K562 (cell line): ENCODE data around the gene LENEP. TPM values are rescaled to one million over a fixed set of nuclear protein-coding genes. Genes with fewer than 3 reads are reported as not detected.

Experiments
- BRD9 ChIP-seq: fragments of 450-650 bp; IDR thresholded peaks from 2 replicates; pipeline ENCODE4 v1.6.1; 2018; ENCODE audit warnings: low read depth; ENCODE audit not compliant: partially characterized antibody
- CCNT2 ChIP-seq: IDR thresholded peaks from 2 replicates; pipeline ENCODE4 v1.6.1; 2011; ENCODE audit warnings: borderline replicate concordance, low read depth, mild to moderate bottlenecking, moderate library complexity, mixed read lengths, low read length; ENCODE audit not compliant: insufficient read length; ENCODE audit errors: extremely low read depth
- HNRNPUL1 ChIP-seq: fragments of 200-400 bp; formaldehyde crosslinking; IDR thresholded peaks from 2 replicates; pipeline ENCODE4 v1.6.1; 2017; ENCODE audit warnings: low read length
- NCOA1 ChIP-seq: fragments of 450-650 bp; IDR thresholded peaks from 2 replicates; pipeline ENCODE4 v1.6.1; 2016; ENCODE audit warnings: low read depth
- polyA plus RNA-seq, 8 experiments: library from polyadenylated mRNA; depleted of rRNA in 4 of 8; stranded (reverse) in 5 of 8; unstranded in 3 of 8; fragments of >200 nt; fragmentation: Nextera tagmentation in 2 of 8; fragmentation: Illumina TruSeq in 1 of 8; extraction: Ambion mirVana in 2 of 8; extraction: Trizol in 1 of 8; gene quantifications; 2 replicates each; pipeline versions ENCODE4 v1.2.1 to v1.2.3, GENCODE V29; 2011 to 2014; ENCODE audit warnings: inconsistent platforms in 1 of 8, missing spikeins in 1 of 8
- total RNA-seq, 7 experiments: library from RNA; depleted of rRNA in 6 of 7; stranded (reverse); fragments of >200 nt in 6 of 7; fragmentation: Illumina TruSeq in 2 of 7; extraction: Trizol in 2 of 7; gene quantifications; 2 replicates each; pipeline versions ENCODE4 v1.2.1 to v1.2.3, GENCODE V29; 2011 to 2021; ENCODE audit warnings: low replicate concordance in 1 of 7
- TF ChIP-seq, protein P1 (sequence below): fragments of 250-450 bp; sonication (Bioruptor Pico); IDR thresholded peaks from 2 replicates; pipeline ENCODE4 v1.5.1; 2021; ENCODE audit warnings: mild to moderate bottlenecking
- TF ChIP-seq, protein P2 (sequence below): sonication (generic); formaldehyde crosslinking; IDR thresholded peaks from 2 replicates; pipeline ENCODE4 v1.4.0; 2020; ENCODE audit warnings: mild to moderate bottlenecking, missing genetic modification reagents
- TF ChIP-seq, protein P3 (sequence below): sonication (generic); formaldehyde crosslinking; IDR thresholded peaks from 2 replicates; pipeline ENCODE4 v1.8.1; 2022; ENCODE audit warnings: missing genetic modification reagents
- TF ChIP-seq, protein P4 (sequence below): sonication (generic); formaldehyde crosslinking; IDR thresholded peaks from 2 replicates; pipeline ENCODE4 v1.8.1; 2023; ENCODE audit warnings: mild to moderate bottlenecking, missing genetic modification reagents, moderate library complexity

LENEP gene
- total and polyA plus RNA-seq, 9 of the 15 experiments (the other 6 are each of a cell fraction or from before 2014, with no cell fraction given): 0.23 to 0.87 (median 0.67) TPM; not detected in 5

DNA sequence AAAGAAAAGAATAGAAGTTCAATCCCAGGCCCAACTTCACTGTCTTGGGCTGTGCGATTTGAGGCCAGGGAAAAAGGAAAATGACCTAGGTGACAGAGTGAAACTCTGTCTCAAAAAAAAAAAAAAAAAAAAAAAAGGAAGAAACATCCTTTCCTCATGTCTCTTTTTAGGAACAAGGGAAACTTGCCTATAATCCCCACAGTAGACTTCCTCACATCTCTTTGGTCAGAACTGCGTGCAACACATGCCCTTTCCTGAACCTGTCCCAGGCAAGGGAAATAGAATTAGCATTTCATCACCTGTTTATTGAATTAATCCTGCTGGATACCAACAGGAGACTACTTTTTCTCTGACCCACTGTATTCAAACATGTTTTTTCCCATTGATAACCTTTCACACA, 42.5 kb downstream of the LENEP start (continued):
- TF ChIP-seq, protein P1, sequence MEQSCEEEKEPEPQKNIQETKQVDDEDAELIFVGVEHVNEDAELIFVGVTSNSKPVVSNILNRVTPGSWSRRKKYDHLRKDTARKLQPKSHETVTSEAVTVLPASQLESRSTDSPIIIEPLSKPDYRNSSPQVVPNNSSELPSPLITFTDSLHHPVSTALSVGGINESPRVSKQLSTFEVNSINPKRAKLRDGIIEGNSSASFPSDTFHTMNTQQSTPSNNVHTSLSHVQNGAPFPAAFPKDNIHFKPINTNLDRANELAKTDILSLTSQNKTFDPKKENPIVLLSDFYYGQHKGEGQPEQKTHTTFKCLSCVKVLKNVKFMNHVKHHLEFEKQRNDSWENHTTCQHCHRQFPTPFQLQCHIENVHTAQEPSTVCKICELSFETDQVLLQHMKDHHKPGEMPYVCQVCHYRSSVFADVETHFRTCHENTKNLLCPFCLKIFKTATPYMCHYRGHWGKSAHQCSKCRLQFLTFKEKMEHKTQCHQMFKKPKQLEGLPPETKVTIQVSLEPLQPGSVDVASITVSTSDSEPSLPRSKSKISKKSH (CRISPR knock-in tag): no peak
- TF ChIP-seq, protein P2, sequence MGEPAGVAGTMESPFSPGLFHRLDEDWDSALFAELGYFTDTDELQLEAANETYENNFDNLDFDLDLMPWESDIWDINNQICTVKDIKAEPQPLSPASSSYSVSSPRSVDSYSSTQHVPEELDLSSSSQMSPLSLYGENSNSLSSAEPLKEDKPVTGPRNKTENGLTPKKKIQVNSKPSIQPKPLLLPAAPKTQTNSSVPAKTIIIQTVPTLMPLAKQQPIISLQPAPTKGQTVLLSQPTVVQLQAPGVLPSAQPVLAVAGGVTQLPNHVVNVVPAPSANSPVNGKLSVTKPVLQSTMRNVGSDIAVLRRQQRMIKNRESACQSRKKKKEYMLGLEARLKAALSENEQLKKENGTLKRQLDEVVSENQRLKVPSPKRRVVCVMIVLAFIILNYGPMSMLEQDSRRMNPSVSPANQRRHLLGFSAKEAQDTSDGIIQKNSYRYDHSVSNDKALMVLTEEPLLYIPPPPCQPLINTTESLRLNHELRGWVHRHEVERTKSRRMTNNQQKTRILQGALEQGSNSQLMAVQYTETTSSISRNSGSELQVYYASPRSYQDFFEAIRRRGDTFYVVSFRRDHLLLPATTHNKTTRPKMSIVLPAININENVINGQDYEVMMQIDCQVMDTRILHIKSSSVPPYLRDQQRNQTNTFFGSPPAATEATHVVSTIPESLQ (CRISPR knock-in tag): no peak
- TF ChIP-seq HNRNPUL1 (no peak), CCNT2 (no peak), NCOA1 (no peak), BRD9 (no peak)
- TF ChIP-seq, protein P3, sequence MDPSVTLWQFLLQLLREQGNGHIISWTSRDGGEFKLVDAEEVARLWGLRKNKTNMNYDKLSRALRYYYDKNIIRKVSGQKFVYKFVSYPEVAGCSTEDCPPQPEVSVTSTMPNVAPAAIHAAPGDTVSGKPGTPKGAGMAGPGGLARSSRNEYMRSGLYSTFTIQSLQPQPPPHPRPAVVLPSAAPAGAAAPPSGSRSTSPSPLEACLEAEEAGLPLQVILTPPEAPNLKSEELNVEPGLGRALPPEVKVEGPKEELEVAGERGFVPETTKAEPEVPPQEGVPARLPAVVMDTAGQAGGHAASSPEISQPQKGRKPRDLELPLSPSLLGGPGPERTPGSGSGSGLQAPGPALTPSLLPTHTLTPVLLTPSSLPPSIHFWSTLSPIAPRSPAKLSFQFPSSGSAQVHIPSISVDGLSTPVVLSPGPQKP (CRISPR knock-in tag): no peak
- TF ChIP-seq, protein P4, sequence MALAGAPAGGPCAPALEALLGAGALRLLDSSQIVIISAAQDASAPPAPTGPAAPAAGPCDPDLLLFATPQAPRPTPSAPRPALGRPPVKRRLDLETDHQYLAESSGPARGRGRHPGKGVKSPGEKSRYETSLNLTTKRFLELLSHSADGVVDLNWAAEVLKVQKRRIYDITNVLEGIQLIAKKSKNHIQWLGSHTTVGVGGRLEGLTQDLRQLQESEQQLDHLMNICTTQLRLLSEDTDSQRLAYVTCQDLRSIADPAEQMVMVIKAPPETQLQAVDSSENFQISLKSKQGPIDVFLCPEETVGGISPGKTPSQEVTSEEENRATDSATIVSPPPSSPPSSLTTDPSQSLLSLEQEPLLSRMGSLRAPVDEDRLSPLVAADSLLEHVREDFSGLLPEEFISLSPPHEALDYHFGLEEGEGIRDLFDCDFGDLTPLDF (CRISPR knock-in tag): no peak
